ENCODE results near the gene ZNF827. TPM values are rescaled to one million over a fixed set of nuclear protein-coding genes. Genes with fewer than 3 reads are reported as not detected.

Gene ZNF827
- total RNA-seq, 3 donors from 2014 or later: 18.6 to 21.1 (median 19.0) TPM

- intact Hi-C loops (cut with DNase I; ENCODE audit: low total_unique reads): no loop called here
- Histone ChIP-seq H3K9me3 (no peaks in the 10 kb centered on the region), H3K27me3 (no peaks in the 10 kb centered on the region), H3K4me3 (no peak overlapping the region), H3K4me1 (no peaks in the 10 kb centered on the region), H3K27ac (no peak overlapping the region), H3K36me3 (no peaks in the 10 kb centered on the region)
- DNase-seq (ENCODE audit: low spot score in 2 of 2): no peak
- TF ChIP-seq CTCF (IDR thresholded peaks at IDR 0.05): no peak
- no peak for TF ChIP-seq POLR2A (IDR thresholded peaks at IDR 0.05)
- no peak for TF ChIP-seq POLR2AphosphoS5 (IDR thresholded peaks at IDR 0.05)
These were observed 166.3 kb downstream of the ZNF827 start for GRCh38 chr4:145772347-145772746.

- Histone ChIP-seq H3K4me3 (no peak overlapping the region), H3K27me3 (no peaks in the 10 kb centered on the region), H3K27ac (no peak overlapping the region), H3K4me1 (no peaks in the 10 kb centered on the region), H3K9me3 (no peaks in the 10 kb centered on the region), H3K36me3 (no peaks in the 10 kb centered on the region)
- TF ChIP-seq POLR2AphosphoS5 (IDR thresholded peaks at IDR 0.05) (no peak), POLR2A (IDR thresholded peaks at IDR 0.05) (no peak), CTCF (IDR thresholded peaks at IDR 0.05) (no peak)
- intact Hi-C loops (cut with DNase I; ENCODE audit: low total_unique reads): no loop called here
- no peak for DNase-seq (ENCODE audit: low spot score in 2 of 2)
These were observed 168.5 kb downstream of the ZNF827 start for GRCh38 chr4:145770124-145770523.

- Histone ChIP-seq H3K4me3 (no peak overlapping the region), H3K27me3 (no peaks in the 10 kb centered on the region), H3K9me3 (no peaks in the 10 kb centered on the region), H3K36me3 (no peaks in the 10 kb centered on the region), H3K27ac (no peak overlapping the region), H3K4me1 (no peaks in the 10 kb centered on the region)
- intact Hi-C loops (cut with DNase I; ENCODE audit: low total_unique reads): no loop called here
- TF ChIP-seq POLR2A (IDR thresholded peaks at IDR 0.05) (no peak), CTCF (IDR thresholded peaks at IDR 0.05) (no peak)
- no peak for DNase-seq (ENCODE audit: low spot score in 2 of 2)
These were observed 169.1 kb downstream of the ZNF827 start for GRCh38 chr4:145769450-145770037.

GRCh38 chr4:145766273-145766672 lies 172.3 kb downstream of the ZNF827 start:
- no peak for TF ChIP-seq POLR2A (IDR thresholded peaks at IDR 0.05)
- no peak for TF ChIP-seq POLR2AphosphoS5 (IDR thresholded peaks at IDR 0.05)
- TF ChIP-seq CTCF (IDR thresholded peaks at IDR 0.05): no peak
- H3K27me3 ChIP-seq: no peaks in the 10 kb centered on the region
- H3K9me3 ChIP-seq: no peaks in the 10 kb centered on the region
- H3K36me3 ChIP-seq: peaks cover 1% of the 10 kb centered on the region
- DNase-seq (ENCODE audit: low spot score in 2 of 2): no peak
- H3K27ac ChIP-seq: no peak overlapping the region
- intact Hi-C loops (cut with DNase I; ENCODE audit: low total_unique reads): no loop called here
- no peaks in the 10 kb centered on the region for H3K4me1 ChIP-seq
- no peak overlapping the region for H3K4me3 ChIP-seq

DNA sequence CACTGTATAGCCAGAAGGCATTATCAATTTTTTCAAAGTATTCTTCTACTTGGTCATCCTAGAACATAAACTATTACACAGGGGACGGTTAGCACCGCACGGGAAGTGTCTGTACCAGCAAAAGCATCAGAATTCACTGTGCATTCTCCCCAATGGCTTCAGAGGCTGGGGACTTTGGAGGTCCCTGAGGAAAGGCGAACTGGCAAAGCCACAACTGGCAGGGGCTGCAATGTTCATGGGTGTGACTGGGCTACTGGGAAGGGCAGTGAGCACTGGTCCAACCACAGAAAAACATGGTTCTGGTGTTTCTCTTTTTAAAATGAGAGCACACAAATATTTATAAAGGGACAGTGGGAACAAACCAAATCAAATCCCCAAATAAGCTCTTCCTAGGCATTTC lies 175.2 kb downstream of the ZNF827 start:
- DNase-seq (ENCODE audit: low spot score in 2 of 2): no peak
- Histone ChIP-seq H3K4me1 (no peaks in the 10 kb centered on the region), H3K27ac (no peak overlapping the region), H3K9me3 (no peaks in the 10 kb centered on the region), H3K36me3 (peaks cover 5% of the 10 kb centered on the region), H3K27me3 (no peaks in the 10 kb centered on the region), H3K4me3 (no peak overlapping the region)
- TF ChIP-seq CTCF (IDR thresholded peaks at IDR 0.05) (no peak), POLR2A (IDR thresholded peaks at IDR 0.05) (no peak), POLR2AphosphoS5 (IDR thresholded peaks at IDR 0.05) (no peak)
- intact Hi-C loops (cut with DNase I; ENCODE audit: low total_unique reads): no loop called here
